Stimulated activated CD8-positive, alpha-beta memory T cell treated with anti-CD3 and anti-CD28 coated beads, Interleukin-7, amount 100 ng/mL, for 1 hour (primary cell): Measurements from ENCODE around the gene KCTD15.

Source experiments
- DNase-seq, 2 donors: peaks; one replicate each; pipeline ENCODE4 v3.0.0-alpha.2; 2020; ENCODE audit warnings: low read depth in 2 of 2

KCTD15 gene

DNA sequence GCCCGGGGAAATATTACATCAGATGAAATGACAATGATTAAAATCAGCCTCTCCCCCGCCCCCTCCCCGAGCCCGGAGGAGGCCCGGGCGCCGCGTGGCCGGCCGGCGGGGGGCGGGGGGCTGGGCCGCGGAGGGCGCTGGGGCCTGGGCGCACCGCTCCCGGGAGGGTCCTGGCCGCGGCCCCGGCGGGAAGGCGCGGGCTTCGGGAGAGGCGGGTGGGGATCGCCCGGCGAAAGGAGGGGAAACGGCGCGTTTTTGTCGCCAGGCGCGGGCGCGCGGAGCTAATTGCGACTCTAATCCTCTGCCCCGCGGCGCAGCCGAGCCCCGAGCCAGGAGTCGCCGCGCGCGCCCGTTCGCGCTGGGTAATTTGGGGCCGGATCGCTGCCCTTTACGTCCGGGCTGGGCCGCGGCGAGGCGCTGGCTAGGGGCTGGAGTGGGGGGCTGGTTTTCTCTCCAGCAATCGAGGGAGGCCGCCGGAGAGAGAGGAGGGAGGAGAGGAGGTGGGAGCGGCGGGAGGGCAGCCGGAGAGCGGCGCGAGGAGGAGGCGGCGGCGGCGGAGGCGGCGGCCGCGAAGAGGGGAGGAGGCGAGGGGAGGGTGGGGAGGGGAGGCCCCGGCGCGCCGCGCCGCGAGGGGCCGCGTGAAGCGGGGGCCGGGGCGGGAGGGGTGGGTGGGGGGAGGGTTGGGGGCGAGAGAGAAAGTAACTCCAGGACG, at the start of gene KCTD15:
Gene KCTD15, plus strand, starts transcription at position 707 of the 712 bp plus-strand sequence. CDS start 3,585 bp downstream, outside the sequence.
- no peak for DNase-seq

DNA sequence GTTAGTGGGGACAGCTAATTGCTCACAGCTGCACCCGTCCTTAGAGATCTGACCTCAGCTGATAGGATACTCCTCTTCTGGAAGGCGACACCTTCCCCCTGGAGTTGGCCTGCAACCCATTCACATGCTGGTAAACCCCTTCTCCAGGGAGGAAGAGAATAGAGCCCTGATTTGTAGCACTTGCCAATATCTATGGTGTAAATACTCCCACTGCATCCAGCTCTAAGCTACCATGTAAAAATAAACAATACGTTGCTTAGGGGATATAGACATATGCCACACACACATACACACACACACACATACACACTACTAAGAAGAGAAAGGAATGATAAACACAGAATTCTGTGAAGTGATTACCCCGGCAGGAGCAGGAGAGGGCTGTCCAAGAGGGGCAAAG, 49.4 kb upstream of the KCTD15 start:
- no peak for DNase-seq

GRCh38 chr19:33748231-33748630, 48.4 kb upstream of the KCTD15 start:
- DNase-seq: no peak

- DNase-seq: no peak
These were observed 47.7 kb upstream of the KCTD15 start for GRCh38 chr19:33749016-33749415.

- no peak for DNase-seq
These were observed 47.0 kb upstream of the KCTD15 start for GRCh38 chr19:33749619-33750175.

- no peak for DNase-seq
These were observed 45.9 kb upstream of the KCTD15 start for GRCh38 chr19:33750587-33751435.

GRCh38 chr19:33751436-33751770, 45.3 kb upstream of the KCTD15 start:
- DNase-seq: no peak

DNA sequence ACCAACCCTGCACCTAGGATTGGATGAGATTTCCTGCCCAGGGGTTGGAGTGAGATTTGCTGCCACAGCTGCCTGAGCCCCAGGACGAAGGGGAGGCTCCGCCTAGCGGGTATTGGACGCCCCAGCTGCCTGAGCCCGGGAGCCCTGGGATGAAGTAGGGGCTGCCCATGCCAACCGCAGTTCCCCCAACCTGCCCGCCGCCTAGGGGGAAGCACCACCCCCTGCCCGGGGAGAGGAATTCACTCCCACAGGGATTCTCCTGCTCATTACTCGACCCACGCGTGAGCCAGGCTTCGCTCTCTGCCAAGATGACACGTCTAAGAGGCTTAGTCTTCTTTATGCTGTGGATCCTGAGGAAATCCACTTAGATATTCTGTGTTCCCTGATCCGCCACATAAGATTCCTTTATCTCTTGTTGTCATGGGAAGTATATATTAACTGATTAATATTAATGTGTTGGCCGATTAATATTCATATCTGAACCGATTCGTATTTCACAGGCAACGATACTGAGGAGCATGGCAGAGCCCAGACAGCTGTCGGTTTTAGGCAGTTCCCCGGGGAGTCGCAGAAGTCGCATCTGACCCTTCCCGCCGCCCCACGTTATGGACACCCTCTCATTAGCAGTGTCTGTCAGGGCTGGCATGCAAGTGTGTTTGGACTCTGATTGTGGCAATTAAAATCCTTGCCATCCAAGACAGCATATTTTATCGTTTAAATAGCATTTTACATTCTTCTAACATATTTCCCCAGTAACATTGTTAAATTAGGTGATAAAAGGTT, 44.5 kb upstream of the KCTD15 start:
- no peak for DNase-seq

- DNase-seq: no peak
These were observed 43.7 kb upstream of the KCTD15 start for GRCh38 chr19:33752945-33753344.

DNA sequence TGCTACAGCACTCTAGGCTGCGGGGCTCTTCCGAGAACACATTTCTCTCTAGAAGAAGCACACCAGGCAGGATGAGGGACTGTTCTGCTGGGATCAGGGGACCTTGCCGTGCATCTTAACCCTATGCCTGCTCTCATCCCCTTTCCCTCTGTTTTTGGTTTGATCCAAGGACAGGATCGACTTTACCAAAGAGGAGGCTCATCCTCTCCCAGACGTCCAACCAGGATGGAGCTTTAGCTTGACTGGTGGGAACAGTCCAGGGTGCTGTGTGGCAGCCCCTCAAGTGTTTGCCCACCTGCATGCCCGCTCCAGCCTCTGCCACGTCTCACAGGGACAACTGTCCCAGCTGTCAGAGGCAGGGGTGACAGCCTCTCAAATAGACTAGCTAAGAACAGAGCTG, 42.3 kb upstream of the KCTD15 start:
- no peak for DNase-seq

DNA sequence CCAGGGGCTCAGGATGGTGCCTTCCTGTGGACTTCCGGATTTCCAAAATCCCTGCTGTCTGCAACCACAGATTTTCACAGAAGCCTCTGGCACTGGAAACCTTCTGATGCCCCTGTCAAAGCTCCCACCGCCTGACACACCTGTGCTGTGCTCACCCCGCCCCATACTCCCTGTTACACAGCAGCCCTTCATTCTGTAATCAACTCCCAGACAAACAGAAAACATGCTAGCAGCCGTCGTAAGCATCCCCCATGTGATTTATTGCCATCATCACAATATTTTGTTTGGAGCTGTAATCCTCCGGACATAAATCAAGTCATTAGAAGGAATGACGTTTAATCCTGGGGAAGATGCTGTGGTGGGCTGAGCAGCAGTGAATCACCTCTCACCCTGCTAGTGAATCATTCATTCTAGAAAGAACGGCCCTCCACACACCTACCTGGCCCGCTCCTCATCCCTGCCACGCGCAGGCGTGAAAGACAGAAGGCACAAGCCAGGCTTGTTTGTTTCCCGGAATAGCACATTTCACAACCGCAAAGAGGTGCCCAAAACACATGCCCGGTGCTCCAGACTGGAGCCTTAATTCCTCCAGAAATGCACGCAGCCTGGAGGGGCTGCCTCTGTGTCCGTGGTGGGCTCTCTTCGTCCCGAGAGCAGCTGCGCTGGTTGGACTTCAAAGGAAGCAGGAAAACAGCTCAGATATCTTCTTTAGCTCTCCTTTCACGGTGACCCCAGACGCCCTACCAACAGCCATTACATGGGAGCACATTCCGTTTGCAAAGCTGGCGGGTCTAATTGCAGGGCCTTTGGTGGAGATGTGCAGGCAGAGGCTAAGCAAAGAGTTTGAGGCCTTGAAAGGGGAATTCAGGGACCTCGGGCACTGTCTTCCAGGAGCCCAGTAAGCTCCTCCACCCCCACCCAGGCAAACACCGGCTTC, 41.3 kb upstream of the KCTD15 start:
- DNase-seq: no peak

GRCh38 chr19:33756177-33756576, 40.5 kb upstream of the KCTD15 start:
- no peak for DNase-seq

- DNase-seq: no peak
These were observed 38.1 kb upstream of the KCTD15 start for GRCh38 chr19:33758541-33759013.

DNA sequence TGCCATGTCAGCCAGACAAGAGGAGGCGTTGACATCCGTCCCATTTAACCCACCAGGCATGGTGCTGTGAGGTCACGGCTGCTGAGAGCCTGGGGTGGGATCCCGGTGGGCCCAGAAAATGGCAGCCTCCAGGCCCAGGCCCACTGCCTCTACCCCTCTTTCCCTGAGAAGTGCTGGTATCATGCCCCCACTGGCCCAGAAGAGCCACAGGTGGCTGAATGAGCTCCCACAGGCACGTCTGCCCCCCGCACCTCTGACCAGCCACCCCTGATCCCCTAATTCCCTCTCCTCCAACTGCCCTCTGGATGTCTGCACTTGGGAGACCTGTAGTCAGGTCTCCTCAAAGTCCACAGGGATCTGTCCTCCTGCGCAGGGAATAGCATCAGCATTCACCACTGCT, 37.3 kb upstream of the KCTD15 start:
- DNase-seq: no peak

DNA sequence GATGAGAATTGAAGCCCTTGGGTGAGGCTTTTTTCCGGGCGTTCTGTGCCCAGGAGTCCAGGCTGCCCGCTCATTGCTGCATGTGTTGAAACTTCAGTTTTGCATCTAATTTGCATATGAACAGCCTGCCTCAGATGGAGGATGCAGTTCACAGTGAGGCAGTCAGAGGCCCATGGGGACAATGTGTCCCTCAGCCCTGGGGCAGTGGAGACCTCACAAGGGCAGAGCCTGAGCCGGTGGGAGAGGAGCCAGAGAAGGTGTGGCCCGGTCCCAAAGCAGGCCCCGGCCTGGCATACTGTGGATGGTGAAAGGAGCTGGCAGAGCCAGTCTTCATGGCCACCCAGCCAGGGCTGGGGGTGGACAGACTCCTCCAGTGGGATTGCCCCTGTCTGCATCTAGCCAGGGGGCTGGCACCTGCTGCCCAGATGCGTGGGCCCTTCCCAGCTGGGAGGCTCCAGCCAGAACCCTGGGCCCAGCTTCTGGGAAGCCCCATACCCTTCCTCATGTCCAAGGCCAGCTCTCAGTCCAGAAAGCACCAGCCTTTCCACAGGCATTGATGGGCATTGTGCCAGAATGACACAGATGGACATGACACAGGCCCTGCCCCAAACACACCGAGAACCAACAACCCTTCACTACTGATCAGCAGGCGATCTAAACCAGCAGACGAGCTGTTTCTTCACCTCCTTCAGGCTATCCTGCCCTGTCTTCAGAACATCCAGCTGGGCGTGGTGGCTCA, 32.9 kb upstream of the KCTD15 start:
- no peak for DNase-seq

DNA sequence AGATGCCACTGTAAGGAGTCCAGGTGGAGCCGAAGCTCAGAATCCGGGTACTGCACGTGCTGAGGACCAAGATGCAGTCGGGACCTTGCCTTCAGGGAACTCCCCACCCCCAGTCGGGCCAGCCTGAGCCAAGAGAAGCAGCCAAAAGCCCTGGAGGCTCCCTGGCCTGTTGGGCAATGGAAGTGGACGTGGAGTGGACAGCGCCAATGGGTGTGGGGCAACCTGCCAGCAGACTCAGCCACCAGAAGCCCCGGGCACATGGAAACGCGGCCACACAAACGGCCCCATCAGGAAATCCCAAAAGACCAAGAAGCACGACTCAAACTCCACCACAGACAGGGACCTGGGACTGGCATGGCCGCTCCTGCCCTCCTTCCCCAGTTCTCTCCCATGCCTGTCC, 30.0 kb upstream of the KCTD15 start:
- DNase-seq: no peak

DNA sequence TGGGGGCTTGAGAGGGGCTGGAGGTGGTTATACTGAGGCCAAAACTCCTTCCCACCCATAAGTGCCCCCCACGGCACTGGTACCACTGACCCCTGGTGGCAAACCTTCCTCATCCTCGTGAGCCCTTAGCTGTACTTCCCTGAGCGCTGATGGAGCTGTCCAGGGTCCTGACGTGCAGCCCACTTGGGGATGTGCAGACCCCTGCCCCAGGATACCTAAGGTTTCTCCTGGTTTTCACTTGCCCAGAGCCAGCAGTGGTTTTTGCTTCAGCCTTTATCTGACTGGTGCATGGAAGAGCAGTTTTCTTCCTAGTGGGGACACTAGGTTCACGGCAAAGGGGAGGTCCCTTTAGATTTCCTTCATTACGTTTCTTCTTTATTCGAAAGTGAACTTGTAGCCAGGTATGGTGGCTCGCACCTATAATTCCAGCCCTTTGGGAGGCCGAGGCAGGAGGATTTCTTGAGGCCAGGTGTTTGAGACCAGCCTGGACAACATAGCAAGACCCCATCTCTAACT, 28.7 kb upstream of the KCTD15 start:
- DNase-seq: no peak

DNA sequence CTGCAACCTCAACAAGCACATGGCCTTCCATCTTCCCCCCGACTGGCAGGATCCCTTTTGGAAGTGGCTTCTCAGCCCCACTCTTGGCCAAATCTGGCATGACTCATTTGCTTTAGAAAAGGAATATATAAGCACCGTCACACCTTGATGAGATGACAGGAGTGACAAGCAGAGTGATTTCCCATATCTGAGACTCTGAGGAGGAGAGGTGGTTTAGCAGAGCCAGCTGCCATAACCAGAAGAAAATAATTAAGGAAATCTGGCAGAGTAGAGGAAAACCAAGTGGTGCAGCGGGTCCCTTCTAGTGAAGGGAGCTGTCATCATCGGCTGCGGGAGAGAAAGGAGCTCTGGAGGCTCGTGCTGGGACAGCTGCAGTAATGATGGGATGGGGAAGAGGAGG, 27.5 kb upstream of the KCTD15 start:
- no peak for DNase-seq

- no peak for DNase-seq
These were observed 26.6 kb upstream of the KCTD15 start for GRCh38 chr19:33770107-33770506.
